Measurements from ENCODE around the gene LRWD1. TPM values are rescaled to one million over a fixed set of nuclear protein-coding genes. Genes with fewer than 3 reads are reported as not detected.

LRWD1 gene
- total and polyA plus RNA-seq, 9 of the 15 experiments (the other 6 are each of a cell fraction or from before 2014, with no cell fraction given) = 0.61 to 66.0 (median 33.2) TPM

- TF ChIP-seq STAT6 (CRISPR knock-in tag; IDR thresholded peaks at IDR 0.05) (0 out of 2 replicates have a peak, but pooled peaks have one; percentile 66), SP1 (CRISPR knock-in tag; IDR thresholded peaks at IDR 0.05) (peak; percentile 83), MXI1 (IDR thresholded peaks at IDR 0.05; ENCODE audit: low read depth, low read length) (peak; percentile 91), HNRNPLL (IDR thresholded peaks at IDR 0.05; ENCODE audit: low read depth, low read length, poor library complexity, severe bottlenecking) (peak; percentile 43), ZNF133 (CRISPR knock-in tag; IDR thresholded peaks at IDR 0.05) (0 out of 2 replicates have a peak, but pooled peaks have one; percentile 28), CREB5 (CRISPR knock-in tag; IDR thresholded peaks at IDR 0.05) (no peak), STAG1 (CRISPR knock-in tag; IDR thresholded peaks at IDR 0.05; ENCODE audit: borderline replicate concordance) (0 out of 2 replicates have a peak, but pooled peaks have one; percentile 21), RCOR1 (IDR thresholded peaks at IDR 0.05; ENCODE audit: borderline replicate concordance in 1 of 2, low read depth in 2 of 2, low read length in 2 of 2) (no peak), ATF2 (CRISPR knock-in tag; IDR thresholded peaks at IDR 0.05) (no peak), CAMTA2 (CRISPR knock-in tag; conservative IDR thresholded peaks at IDR 0.05) (peak; percentile 85; the same call in 1 of the 2 replicates), ZNF766 (CRISPR knock-in tag; conservative IDR thresholded peaks at IDR 0.05) (peak; percentile 62; the same call in 1 of the 2 replicates), ZNF444 (CRISPR knock-in tag; IDR thresholded peaks at IDR 0.05) (no peak), KDM2B (CRISPR knock-in tag; IDR thresholded peaks at IDR 0.05) (peak; percentile 71), ATF1 (CRISPR knock-in tag; IDR thresholded peaks at IDR 0.05) (no peak), ATF1 (tag; IDR thresholded peaks at IDR 0.05) (peak; percentile 79), ELF1 (tag; IDR thresholded peaks at IDR 0.05) (peak; percentile 94), RFX1 (IDR thresholded peaks at IDR 0.05) (peak; percentile 71; the same call in 1 of the 2 replicates), HINFP (tag; conservative IDR thresholded peaks at IDR 0.05; ENCODE audit: low read depth) (peak; percentile 85), HBP1 (CRISPR knock-in tag; IDR thresholded peaks at IDR 0.05) (0 out of 2 replicates have a peak, but pooled peaks have one; percentile 25), ZNF274 (IDR thresholded peaks at IDR 0.05; ENCODE audit: borderline replicate concordance, low read depth, low read length) (no peak; the same call in 1 of the 2 replicates)
Observed at GRCh38 chr7:102464577-102465280, at the start of gene LRWD1, which contains the start of gene ALKBH4 (continued).

Measured in K562 (cell line).